ENCODE data around the gene KRAS. TPM values are rescaled to one million over a fixed set of nuclear protein-coding genes. Genes with fewer than 3 reads are reported as not detected.

KRAS gene
- 8.9 and 11.8 TPM in 2 replicates for total RNA-seq

DNA sequence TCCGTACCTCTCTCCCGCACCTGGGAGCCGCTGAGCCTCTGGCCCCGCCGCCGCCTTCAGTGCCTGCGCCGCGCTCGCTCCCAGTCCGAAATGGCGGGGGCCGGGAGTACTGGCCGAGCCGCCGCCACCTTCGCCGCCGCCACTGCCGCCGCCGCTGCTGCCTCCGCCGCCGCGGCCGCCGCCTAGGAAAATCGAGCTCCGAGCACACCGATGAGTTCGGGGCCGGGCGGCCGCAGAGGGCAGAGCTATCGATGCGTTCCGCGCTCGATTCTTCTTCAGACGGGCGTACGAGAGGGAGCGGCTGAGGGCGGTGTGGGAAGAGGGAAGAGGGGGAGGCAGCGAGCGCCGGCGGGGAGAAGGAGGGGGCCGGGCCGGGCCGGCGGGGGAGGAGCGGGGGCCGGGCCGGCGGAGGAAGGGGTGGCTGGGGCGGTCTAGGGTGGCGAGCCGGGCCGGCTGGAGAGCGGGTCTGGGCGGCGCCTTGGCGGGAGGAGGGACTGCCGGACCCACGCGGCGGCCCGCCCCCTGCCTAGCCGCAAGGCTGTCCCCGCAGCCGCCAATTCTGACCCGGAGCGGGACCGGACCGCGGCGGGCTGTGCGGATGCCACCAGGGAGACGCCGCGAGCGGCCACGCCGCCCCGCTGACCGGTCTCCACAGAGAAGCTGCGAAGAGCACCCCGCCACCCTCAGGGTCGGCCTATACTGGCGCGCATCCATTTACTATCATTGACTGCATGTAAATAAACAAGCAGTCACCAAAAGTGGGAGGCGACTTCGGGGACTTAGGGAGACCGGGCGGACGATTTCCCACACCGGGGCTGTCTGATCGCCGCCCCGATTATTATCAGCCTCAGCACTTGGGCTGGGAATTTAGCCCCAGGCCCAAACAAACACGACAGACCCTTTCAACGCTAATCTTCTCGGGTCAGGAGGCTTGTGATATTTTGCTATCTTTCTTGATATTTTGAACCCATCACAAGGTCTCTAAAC is at the start of gene KRAS:
Gene KRAS, minus strand, starts transcription at position 186 of the 987 bp plus-strand sequence.

DNA sequence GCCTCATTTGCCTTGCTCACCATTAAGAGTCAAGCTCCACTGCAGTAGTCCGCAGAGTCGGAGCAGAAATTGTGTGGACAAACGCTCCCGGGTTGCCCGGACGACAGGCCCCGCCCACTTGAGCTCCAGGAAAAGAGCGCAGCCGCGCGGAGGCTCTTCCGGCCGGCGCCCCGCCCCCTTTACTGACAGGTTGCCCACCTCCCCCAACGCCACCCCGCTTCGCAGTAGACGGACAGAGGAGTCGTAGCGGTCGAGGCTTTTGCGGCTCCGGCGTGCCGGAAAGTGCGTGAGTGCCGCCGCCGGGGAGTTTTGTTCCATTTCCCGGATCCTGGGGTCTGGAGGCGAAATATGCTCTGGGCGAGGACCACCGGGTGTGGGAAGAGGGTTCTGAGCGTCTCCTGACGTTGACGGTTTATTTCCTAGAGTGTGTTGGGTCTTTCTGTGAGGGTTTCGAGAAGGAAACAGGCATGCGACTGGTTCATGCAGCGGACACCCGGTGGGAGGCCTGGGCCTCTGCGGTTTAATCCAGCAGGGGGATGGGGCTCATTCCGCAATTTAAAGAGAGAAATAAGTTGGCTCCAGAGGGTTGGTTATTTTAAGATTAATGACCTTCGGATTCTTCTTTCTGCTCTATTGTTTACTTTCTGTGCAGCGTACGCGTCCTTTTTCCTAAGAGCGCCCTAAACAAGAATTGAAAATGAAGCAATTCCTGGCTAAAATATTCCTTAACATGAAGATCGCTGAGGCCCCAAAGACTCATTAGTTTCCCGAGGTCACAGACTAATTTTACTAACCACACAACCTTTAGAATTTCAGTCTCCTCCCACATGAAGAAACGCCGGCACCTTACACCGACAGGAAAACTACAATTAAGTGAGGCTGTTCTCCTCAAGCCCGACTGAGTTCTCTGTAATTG is 55.4 kb downstream of the KRAS start, which contains the start of the genes DNAI7 and ETFRF1:
Gene DNAI7, minus strand, starts transcription at position 105 of the 916 bp plus-strand sequence. Its CDS starts 82 bp downstream, at position 23.
Gene ETFRF1, plus strand, starts transcription at position 182 of the 916 bp plus-strand sequence. CDS start 8,720 bp downstream, outside the sequence.

Other genes starting within 250 kb of the KRAS start
- not detected in 2 replicates for gene DNAI7, start 55.8 kb downstream of the KRAS start, total RNA-seq
- gene ETFRF1, start 55.7 kb downstream of the KRAS start, total RNA-seq: 14.4 and 24.9 TPM in 2 replicates